NT2/D1 (cell line): ENCODE measurements around the gene GRB10.

Source experiments
- DNase-seq: peaks from one replicate; pipeline ENCODE4 v3.0.0-alpha.2; 2011; ENCODE audit warnings: low read depth, low spot score
- H3K27me3 ChIP-seq: 2 replicates; pipeline ENCODE4 v1.6.0; 2011; ENCODE audit warnings: mild to moderate bottlenecking; ENCODE audit not compliant: insufficient read length, insufficient read depth
- H3K36me3 ChIP-seq: 2 replicates; pipeline ENCODE4 v1.6.1; 2011; ENCODE audit warnings: mild to moderate bottlenecking, low read length, mixed read lengths; ENCODE audit not compliant: insufficient read depth, insufficient read length
- H3K4me1 ChIP-seq: 2 replicates; pipeline ENCODE4 v1.5.1; 2011; ENCODE audit not compliant: insufficient read depth, insufficient read length
- H3K4me3 ChIP-seq: 2 replicates; pipeline ENCODE4 v1.5.1; 2011; ENCODE audit warnings: low read depth; ENCODE audit not compliant: insufficient read length
- H3K9ac ChIP-seq: 2 replicates; pipeline ENCODE4 v1.6.0; 2011; ENCODE audit warnings: low read depth; ENCODE audit not compliant: insufficient read length
- H3K9me3 ChIP-seq: 2 replicates; pipeline ENCODE4 v1.5.1; 2011; ENCODE audit warnings: mild to moderate bottlenecking, low read length; ENCODE audit not compliant: insufficient read depth
- SUZ12 ChIP-seq: IDR thresholded peaks from 2 replicates; pipeline ENCODE4 v1.6.1; 2011; ENCODE audit not compliant: insufficient read length, insufficient read depth; ENCODE audit errors: extremely low read depth
- YY1 ChIP-seq: IDR thresholded peaks from 2 replicates; pipeline ENCODE4 v1.6.1; 2011; ENCODE audit not compliant: insufficient read length, insufficient read depth
- ZNF274 ChIP-seq: IDR thresholded peaks from 2 replicates; pipeline ENCODE4 v1.6.1; 2011; ENCODE audit warnings: mild to moderate bottlenecking, low read depth, low read length

The GRB10 gene

GRCh38 chr7:50724526-50725520 lies 57.9 kb downstream of the GRB10 start:
- Histone ChIP-seq H3K4me3 (no peak overlapping the region), H3K4me1 (peaks cover 6% of the 10 kb centered on the region), H3K9ac (no peak overlapping the region), H3K9me3 (no peaks in the 10 kb centered on the region), H3K36me3 (peaks cover 41% of the 10 kb centered on the region), H3K27me3 (no peaks in the 10 kb centered on the region)
- TF ChIP-seq SUZ12 (no peak), ZNF274 (no peak), YY1 (no peak)
- no peak for DNase-seq

DNA sequence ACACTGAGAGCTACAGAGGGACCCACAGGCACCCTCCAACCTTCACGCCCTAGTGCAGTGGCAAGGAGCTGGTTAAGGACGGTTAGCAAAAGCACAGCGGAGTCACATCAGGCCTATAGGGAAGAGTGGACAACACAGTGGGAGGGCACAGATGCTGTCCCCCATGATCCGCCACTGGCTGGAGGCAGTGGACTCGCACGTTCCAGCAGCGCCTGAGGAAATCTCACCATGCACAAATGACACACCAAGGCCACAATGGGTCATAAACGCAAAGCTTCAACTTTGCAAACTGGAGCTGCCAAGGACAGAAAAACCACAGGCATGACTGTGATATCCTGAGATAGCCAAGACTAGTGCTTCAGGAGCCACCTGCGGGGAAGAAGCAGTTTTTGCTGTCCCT lies 58.8 kb downstream of the GRB10 start:
- H3K27me3 ChIP-seq: no peaks in the 10 kb centered on the region
- no peak overlapping the region for H3K9ac ChIP-seq
- H3K4me1 ChIP-seq: peaks cover 6% of the 10 kb centered on the region
- no peak for DNase-seq
- no peak overlapping the region for H3K4me3 ChIP-seq
- H3K9me3 ChIP-seq: no peaks in the 10 kb centered on the region
- TF ChIP-seq SUZ12 (no peak), ZNF274 (no peak), YY1 (no peak)
- peaks cover 40% of the 10 kb centered on the region for H3K36me3 ChIP-seq

DNA sequence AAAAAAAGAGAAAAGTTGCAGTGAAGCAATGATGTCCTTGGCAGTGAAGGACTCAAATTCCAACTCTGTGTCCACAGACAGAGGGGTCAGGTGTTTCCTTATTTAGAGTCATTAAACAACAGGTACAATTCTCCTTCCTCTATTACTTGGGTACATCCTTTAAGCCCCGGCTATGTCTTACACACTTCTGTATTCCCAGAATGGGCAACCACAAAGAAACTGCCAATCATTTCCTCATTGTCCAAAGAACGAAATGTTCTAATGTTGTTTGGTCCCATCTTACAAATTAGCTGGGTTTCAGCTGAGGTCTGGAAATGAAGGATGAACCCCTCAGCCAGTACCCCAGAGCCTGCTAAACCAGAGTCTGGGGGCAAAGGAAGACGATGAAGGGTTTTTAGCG lies 59.5 kb downstream of the GRB10 start:
- Histone ChIP-seq H3K9me3 (no peaks in the 10 kb centered on the region), H3K36me3 (peaks cover 38% of the 10 kb centered on the region), H3K4me1 (peaks cover 6% of the 10 kb centered on the region), H3K4me3 (no peak overlapping the region), H3K27me3 (no peaks in the 10 kb centered on the region), H3K9ac (no peak overlapping the region)
- no peak for TF ChIP-seq SUZ12
- no peak for TF ChIP-seq ZNF274
- no peak for TF ChIP-seq YY1
- DNase-seq: no peak

- no peaks in the 10 kb centered on the region for H3K9me3 ChIP-seq
- DNase-seq: no peak
- H3K9ac ChIP-seq: no peak overlapping the region
- peaks cover 33% of the 10 kb centered on the region for H3K36me3 ChIP-seq
- TF ChIP-seq ZNF274 (no peak), YY1 (no peak), SUZ12 (no peak)
- no peak overlapping the region for H3K4me3 ChIP-seq
- peaks cover 6% of the 10 kb centered on the region for H3K4me1 ChIP-seq
- no peaks in the 10 kb centered on the region for H3K27me3 ChIP-seq
Measured at GRCh38 chr7:50721661-50722259, 60.9 kb downstream of the GRB10 start.

- H3K9ac ChIP-seq: no peak overlapping the region
- H3K36me3 ChIP-seq: peaks cover 30% of the 10 kb centered on the region
- H3K4me1 ChIP-seq: peaks cover 6% of the 10 kb centered on the region
- TF ChIP-seq ZNF274: no peak
- TF ChIP-seq YY1: no peak
- no peak for TF ChIP-seq SUZ12
- no peak for DNase-seq
- no peaks in the 10 kb centered on the region for H3K27me3 ChIP-seq
- H3K4me3 ChIP-seq: no peak overlapping the region
- no peaks in the 10 kb centered on the region for H3K9me3 ChIP-seq
Measured at GRCh38 chr7:50721160-50721559, 61.5 kb downstream of the GRB10 start.

- peaks cover 26% of the 10 kb centered on the region for H3K36me3 ChIP-seq
- DNase-seq: no peak
- H3K27me3 ChIP-seq: no peaks in the 10 kb centered on the region
Measured at GRCh38 chr7:50720295-50720694, 62.4 kb downstream of the GRB10 start.

GRCh38 chr7:50718876-50719275 lies 63.8 kb downstream of the GRB10 start:
- no peak overlapping the region for H3K9ac ChIP-seq
- no peaks in the 10 kb centered on the region for H3K9me3 ChIP-seq
- TF ChIP-seq SUZ12: no peak
- TF ChIP-seq YY1: no peak
- no peak for TF ChIP-seq ZNF274
- no peaks in the 10 kb centered on the region for H3K27me3 ChIP-seq
- H3K4me1 ChIP-seq: peaks cover 6% of the 10 kb centered on the region
- DNase-seq: no peak
- peaks cover 14% of the 10 kb centered on the region for H3K36me3 ChIP-seq
- no peak overlapping the region for H3K4me3 ChIP-seq

More at GRCh38 chr7:50720295-50720694, 62.4 kb downstream of the GRB10 start:
- TF ChIP-seq ZNF274 (no peak), YY1 (no peak), SUZ12 (no peak)
- Histone ChIP-seq H3K4me3 (no peak overlapping the region), H3K9ac (no peak overlapping the region), H3K9me3 (no peaks in the 10 kb centered on the region), H3K4me1 (peaks cover 6% of the 10 kb centered on the region)
